Right atrium auricular region (tissue), 2 donors: Measurements from ENCODE around the gene PDE5A. TPM values are rescaled to one million over a fixed set of nuclear protein-coding genes. Genes with fewer than 3 reads are reported as not detected.

Experiments
- DNase-seq: peaks from one replicate; pipeline ENCODE4 v3.0.0-alpha.2; 2019; ENCODE audit warnings: low spot score
- H3K27ac ChIP-seq, 2 donors: fragments of 200-600 bp; sonication (generic); 1 replicate in 1 of 2; 2 replicates in 1 of 2; pipeline ENCODE4 v1.5.1; 2016 to 2019
- H3K27me3 ChIP-seq, 2 donors: fragments of 200-600 bp; sonication (generic); one replicate each; pipeline versions ENCODE4 v1.5.1 to v1.6.0; 2017 to 2019
- H3K36me3 ChIP-seq: fragments of 200-600 bp; sonication (generic); one replicate; pipeline ENCODE4 v1.5.1; 2016
- H3K4me1 ChIP-seq, 2 donors: fragments of 200-600 bp; sonication (generic); one replicate each; pipeline versions ENCODE4 v1.5.1 to v1.6.0; 2017 to 2019
- H3K4me3 ChIP-seq, 2 donors: fragments of 200-600 bp; sonication (generic); 1 replicate in 1 of 2; 2 replicates in 1 of 2; pipeline ENCODE4 v1.5.1; 2017 to 2019; ENCODE audit warnings: mild to moderate bottlenecking in 1 of 2, moderate library complexity in 1 of 2
- H3K9me3 ChIP-seq, 2 donors: fragments of 200-600 bp; sonication (generic); one replicate each; pipeline ENCODE4 v1.5.1; 2019
- CTCF ChIP-seq, 2 donors: fragments of 200-600 bp; sonication (generic); IDR thresholded peaks; one replicate each; pipeline ENCODE4 v1.5.1; 2019; ENCODE audit warnings: antibody characterized with exemption in 2 of 2
- total RNA-seq, 2 donors: library from RNA; depleted of rRNA; stranded (reverse); fragments of >200 nt; gene quantifications; one replicate each; pipeline ENCODE4 v1.1.0, GENCODE V29; 2016

PDE5A gene
- total RNA-seq, 2 donors from 2014 or later, result 5.8 to 14.7 TPM

- Histone ChIP-seq H3K9me3 (no peaks in the 10 kb centered on the region), H3K4me3 (no peak overlapping the region), H3K4me1 (peaks cover 0 to 4% of the 10 kb centered on the region in 2 donors), H3K36me3 (no peaks in the 10 kb centered on the region), H3K27ac (peak overlapping the region; percentile 17 to 54), H3K27me3 (no peaks in the 10 kb centered on the region)
- DNase-seq, result no peak
- TF ChIP-seq CTCF (IDR thresholded peaks at IDR 0.05), result no peak
These were observed 4.2 kb downstream of the PDE5A start for GRCh38 chr4:119624356-119624755.

GRCh38 chr4:119623025-119623424, 5.6 kb downstream of the PDE5A start:
- H3K4me3 ChIP-seq, result no peak overlapping the region
- H3K4me1 ChIP-seq, result no peaks in the 10 kb centered on the region
- H3K27ac ChIP-seq, result no peak overlapping the region
- H3K27me3 ChIP-seq, result no peaks in the 10 kb centered on the region
- no peak for DNase-seq
- no peaks in the 10 kb centered on the region for H3K36me3 ChIP-seq
- no peak for TF ChIP-seq CTCF (IDR thresholded peaks at IDR 0.05)
- no peaks in the 10 kb centered on the region for H3K9me3 ChIP-seq

- TF ChIP-seq CTCF (IDR thresholded peaks at IDR 0.05), result no peak
- Histone ChIP-seq H3K4me1 (peaks cover 0 to 6% of the 10 kb centered on the region in 2 donors), H3K9me3 (no peaks in the 10 kb centered on the region), H3K4me3 (no peak overlapping the region), H3K36me3 (no peaks in the 10 kb centered on the region), H3K27me3 (no peaks in the 10 kb centered on the region), H3K27ac (no peak overlapping the region)
- DNase-seq, result no peak
These were observed 13.4 kb downstream of the PDE5A start for GRCh38 chr4:119615068-119615719.

- Histone ChIP-seq H3K27ac (no peak overlapping the region), H3K27me3 (no peaks in the 10 kb centered on the region), H3K36me3 (no peaks in the 10 kb centered on the region), H3K9me3 (no peaks in the 10 kb centered on the region), H3K4me3 (no peak overlapping the region), H3K4me1 (no peaks in the 10 kb centered on the region)
- no peak for TF ChIP-seq CTCF (IDR thresholded peaks at IDR 0.05)
- no peak for DNase-seq
These were observed 24.3 kb downstream of the PDE5A start for GRCh38 chr4:119604266-119604665.

GRCh38 chr4:119602366-119602765, 26.2 kb downstream of the PDE5A start:
- Histone ChIP-seq H3K4me1 (no peaks in the 10 kb centered on the region), H3K27me3 (no peaks in the 10 kb centered on the region), H3K27ac (no peak overlapping the region), H3K36me3 (no peaks in the 10 kb centered on the region), H3K4me3 (no peak overlapping the region), H3K9me3 (no peaks in the 10 kb centered on the region)
- DNase-seq, result no peak
- TF ChIP-seq CTCF (IDR thresholded peaks at IDR 0.05), result no peak

- Histone ChIP-seq H3K4me3 (no peak overlapping the region), H3K9me3 (no peaks in the 10 kb centered on the region), H3K36me3 (no peaks in the 10 kb centered on the region), H3K27ac (no peak overlapping the region), H3K4me1 (no peaks in the 10 kb centered on the region), H3K27me3 (no peaks in the 10 kb centered on the region)
- TF ChIP-seq CTCF (IDR thresholded peaks at IDR 0.05), result no peak
- no peak for DNase-seq
These were observed 30.1 kb downstream of the PDE5A start for GRCh38 chr4:119598521-119598920.
